Stimulated activated CD8-positive, alpha-beta memory T cell treated with anti-CD3 and anti-CD28 coated beads, Interleukin-15, amount 100 ng/mL, for 24 hours (primary cell): ENCODE measurements around the gene LDHB.
"Not testable (repeated sequence)": the region's sequence is repeated elsewhere in the genome, so short reads cannot be mapped to it uniquely, and the experiment has no call there.

ENCODE experiments used
- DNase-seq: peaks from one replicate; pipeline ENCODE4 v3.0.0-alpha.2; 2020; ENCODE audit warnings: low read depth

The LDHB gene

DNA sequence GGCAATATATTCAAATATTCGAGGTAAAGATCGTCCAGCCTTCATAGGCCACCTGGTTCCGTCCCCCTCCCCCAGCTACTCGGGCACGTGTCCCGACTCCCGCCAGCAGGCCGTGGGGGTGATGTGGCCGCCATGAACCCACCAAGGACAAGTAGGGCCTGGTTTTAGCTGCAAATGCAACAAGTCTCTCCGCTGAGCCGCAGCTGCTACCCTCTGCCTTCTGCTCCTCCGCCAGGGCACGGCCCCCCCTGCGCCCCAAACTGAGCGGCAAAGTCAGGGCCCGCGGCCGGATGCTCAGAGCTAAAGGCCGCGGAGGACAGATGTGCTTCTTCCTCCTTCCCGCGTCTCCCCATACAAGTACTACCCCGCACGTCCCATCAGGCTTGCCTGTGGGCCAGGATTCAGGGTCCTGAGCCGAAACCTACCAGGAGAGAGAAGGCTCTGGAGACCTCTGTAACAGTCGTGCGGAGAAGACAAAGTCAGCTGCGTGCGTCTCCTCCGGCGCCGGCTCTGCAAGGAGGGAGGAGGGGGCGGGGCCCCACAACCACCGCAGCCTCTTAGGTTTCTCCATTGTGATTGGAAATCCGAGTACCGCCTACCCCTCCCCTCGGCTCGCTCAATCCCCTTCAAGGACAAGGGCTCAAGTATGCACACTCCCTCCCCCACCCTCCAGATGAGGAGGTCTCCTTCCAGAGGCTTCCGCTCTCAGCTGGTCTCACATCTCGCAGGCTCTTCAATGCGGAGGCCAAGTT is at the start of gene LDHB:
Gene LDHB, minus strand, starts transcription at position 517 of the 752 bp plus-strand sequence. CDS start 3,171 bp downstream, outside the sequence.
- peak; percentile 79 for DNase-seq

DNA sequence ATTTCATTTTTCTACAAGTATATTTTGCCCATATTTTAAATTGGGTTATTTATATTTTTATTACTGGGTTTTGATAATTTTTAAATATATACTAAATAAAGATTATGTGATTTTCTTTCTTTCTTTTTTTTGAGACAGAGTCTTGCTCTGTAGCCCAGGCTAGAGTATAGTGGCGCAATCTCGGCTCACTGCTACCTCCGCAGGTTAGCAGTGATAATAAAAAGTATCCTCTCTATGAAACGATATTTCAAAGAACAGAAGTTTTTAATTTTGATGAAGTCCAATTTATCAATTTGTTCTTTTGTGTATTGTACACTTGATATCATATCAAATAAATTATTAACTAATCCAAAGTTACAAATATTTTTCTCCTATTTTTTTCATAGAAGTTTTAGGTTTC is 47.2 kb upstream of the LDHB start:
- DNase-seq: no peak

DNA sequence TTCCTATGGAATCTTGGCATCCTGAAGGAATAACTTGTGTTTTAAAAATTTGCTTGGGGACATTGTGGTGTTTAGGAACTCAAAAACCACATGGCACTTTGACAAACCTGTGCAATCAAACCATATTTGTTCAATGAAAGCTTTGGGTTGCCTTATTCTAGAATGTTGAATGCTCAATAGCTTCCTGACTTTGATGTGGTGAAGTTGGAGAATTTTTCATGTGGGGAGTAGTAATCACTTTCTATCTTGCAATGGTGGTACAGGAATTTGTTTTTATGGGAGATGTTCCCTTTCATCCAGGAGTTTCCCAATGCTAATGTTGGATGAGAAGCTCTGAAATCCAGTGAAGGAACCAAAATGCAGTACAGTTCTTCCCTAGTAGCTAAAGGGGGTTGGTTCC is 42.2 kb upstream of the LDHB start:
- no peak for DNase-seq

DNA sequence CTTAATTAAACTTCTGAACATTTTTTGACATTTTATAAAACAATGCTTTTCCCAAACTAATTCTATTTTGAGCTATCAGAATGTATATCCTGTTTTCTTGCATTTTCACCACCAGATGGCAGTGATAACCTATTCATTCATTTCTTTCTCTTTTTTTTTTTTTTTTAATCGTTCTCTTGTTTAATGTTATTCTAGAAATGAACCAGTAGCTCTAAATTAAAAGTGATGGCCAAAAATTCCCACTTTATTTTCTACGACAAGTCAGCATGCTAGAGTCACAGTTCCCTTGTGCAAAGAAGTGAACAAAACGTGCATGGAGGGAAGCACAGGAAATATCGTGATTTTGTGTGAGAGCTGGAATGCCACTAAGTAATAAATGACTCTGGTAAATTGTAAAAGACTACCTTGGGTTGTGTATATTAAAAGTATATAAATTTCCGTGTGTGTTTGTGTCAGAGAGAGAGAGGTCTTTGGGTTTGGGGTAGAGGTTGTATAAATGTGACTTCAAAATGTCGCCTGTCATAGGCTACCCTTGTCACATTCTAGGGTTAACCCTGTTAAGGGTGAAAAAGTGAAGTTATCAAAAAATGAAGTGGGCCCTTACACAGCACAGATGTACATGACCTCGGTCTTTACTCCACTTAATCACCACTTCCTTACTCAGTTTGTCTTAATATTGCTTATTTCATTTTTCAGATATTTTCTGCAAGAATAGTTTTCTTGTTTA is 40.4 kb upstream of the LDHB start:
- no peak for DNase-seq

DNA sequence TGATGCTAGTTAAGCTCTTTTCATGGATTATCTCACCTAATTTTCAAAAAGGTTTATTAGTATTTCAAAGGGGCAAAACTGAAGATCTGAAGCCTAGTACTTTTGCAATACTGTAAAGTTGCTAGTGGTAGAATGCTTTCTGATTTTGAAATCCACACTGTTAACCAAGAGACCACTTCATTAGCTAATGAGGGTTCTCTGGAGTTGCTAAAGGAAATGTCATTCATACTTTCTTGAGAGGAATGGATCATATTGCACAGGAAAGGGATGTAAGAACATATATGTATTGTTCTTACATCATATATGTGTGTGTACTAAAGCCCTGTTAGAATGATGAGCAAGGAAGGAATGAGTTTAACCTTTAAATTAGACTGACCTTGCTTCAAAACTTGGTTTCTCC is 39.0 kb upstream of the LDHB start:
- no peak for DNase-seq

DNA sequence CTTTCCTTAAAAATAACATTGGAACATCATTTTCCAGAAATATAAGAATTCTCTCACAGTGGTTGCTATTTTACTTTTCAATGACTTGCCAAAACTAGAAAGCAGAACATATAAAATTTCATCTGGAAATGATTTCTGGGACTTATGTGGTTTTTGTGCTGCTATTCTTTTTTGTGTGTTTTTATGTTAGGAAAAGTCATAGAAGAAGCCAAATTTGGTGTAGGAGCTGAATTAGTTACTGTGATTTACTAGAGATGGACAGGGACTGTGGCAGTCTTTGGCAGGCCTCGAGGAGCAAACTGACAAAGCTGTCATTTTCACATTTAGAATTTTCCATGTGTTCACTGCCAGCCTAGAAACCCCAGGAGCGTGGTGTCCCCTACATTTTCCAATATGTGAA is 38.3 kb upstream of the LDHB start:
- DNase-seq: no peak

DNA sequence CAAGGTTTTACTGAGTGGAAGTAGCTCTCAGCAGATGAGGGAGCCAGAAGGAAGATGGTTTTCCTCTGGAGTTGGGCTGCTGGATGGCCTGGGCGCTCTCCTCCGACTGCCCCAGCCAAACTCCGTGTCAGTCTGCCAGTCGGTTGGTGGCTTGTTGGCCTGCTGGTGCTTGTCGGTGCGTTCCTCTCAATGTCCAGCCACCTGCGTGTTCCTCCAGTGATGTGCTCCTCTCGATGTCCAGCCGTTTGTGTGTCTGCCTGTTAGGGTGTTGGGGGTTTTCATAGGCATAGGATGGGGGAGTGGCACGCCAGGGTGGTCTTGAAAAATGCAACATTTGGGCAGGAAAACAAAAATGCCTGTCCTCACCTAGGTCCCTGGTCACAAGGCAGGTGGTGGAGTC is 37.0 kb upstream of the LDHB start:
- DNase-seq: no peak

DNA sequence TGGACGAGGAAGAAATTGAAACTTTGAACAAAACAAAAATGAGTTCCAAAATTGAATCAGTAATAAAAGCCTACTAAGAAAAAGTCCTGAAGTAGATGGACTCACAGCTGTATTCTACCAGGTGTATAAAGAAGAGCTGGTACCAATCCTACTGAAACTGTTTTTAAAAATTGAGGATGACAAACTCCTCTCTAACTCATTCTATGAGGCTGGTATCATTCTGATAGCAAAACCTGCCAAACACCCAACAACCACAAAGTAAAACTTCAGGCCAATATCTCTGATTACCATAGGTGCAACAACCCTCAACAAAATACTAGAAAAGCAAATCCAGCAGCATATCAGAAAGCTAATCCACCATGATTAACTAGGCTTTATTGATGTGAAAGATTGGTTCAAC is 33.9 kb upstream of the LDHB start:
- no peak for DNase-seq

DNA sequence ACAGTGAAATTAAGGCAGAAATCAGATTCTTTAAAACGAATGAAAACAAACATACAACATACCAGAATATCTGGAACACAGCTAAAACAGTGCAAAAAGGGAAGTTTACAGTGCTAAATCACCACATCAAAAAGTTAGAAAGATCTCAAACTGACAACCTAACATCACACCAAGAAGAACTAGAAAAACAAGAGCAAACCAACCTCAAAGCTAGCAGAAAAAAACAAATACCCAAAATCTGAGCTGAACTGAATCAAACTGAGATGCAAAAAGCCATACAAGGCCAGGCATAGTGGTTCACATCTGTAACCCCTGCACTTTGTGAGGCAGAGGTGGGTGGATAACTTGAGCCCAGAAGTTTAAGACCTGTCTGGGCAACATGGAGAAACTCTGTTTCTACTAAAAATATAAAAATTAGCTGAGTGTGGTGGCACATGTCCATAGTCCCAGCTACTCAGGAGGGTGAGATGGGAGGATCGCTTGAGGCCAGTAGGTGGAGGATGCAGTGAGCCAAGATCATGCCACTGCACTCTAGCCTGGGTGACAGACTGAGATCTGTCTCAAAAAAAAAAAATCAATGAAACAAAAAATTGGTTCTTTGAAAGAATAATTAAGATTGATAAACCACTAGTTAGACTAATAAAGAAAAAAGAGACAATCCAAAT is 33.2 kb upstream of the LDHB start:
- no peak for DNase-seq

DNA sequence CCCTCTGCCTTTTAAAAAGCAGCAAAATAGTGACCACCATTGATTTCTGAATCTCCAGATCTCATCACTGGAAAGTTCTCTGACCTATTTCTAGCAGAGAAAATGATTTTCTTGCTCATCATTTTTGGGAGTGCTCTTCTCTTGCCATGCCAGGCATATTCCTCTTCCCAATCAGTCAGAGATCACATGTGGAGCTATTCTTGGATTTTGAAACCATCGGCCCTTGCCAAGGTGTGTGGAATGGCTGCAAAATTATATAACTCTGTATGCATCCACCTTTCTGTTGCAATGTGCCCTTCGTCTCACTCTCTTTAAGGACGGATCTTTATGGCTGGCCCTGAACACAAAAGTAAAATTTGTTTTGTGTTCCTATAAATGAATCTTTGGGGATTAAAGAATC is 25.5 kb upstream of the LDHB start:
- DNase-seq: no peak

DNA sequence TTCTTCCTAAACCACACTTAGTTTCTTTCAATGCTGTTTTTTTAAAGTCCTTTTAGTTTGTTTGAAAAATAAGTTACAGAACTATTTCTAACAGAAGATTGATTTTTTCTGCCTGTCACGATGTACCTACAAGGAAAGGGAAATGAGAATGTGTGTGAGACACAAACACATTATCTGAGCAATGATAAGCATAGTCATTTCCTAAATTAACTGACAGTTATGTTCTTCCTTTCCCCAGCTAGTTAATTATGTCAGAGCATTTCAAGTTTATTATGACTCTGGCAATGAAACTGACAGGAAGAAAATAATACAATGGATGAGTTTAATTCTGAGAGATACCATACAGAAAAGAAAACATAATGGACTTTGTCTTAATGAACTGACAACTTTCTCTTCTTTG is 21.3 kb upstream of the LDHB start:
- DNase-seq: no peak

DNA sequence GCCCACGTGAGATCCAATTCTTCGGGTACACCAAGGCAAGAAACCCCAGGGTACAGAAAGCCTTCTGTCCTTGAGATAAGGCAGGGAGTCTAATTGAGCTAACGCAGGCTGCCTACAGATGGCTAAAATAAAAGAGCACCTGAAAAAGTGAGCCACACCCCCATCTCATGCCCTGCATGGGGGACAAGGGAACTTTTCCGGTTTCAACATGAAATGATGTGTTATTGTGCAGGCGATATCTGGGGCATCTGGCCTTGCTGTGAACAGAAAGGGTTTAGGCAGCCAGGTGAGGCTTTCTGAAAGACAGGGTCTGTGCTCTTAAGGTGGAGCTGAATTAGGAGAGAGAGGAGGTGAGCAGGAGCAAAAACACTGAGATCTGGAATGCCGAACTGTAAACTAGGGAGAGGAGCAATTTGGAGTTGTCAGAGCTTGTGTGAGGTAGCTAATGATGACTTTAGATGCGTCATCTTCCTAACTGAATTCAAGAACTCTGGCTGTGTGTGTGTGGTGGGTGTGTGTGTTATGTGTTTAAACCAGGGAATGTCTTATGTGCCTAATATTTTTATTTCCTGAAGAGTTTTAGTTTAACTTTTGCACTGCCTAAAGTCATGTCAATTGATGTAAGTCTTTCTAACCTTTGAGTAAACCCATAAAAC is 20.1 kb upstream of the LDHB start:
- DNase-seq: no peak

DNA sequence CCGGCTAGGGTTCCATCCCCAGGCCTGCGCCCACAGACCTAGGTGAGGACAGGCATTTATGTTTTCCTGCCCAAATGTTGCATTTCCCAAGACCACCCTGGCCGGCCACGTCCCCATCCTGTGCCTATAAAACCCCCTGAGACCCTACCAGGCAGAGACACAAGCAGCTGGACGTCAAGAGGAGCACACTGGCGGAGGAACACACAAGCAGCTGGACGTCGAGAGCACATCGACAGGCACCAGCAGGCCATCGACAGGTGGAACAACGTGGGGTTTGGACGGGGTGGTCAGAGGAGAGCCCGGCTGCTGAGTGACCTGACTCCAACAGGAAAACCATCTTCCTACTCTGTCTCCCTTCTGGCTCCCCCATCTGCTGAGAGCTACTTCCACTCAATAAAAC is 19.6 kb upstream of the LDHB start:
- DNase-seq: no peak

DNA sequence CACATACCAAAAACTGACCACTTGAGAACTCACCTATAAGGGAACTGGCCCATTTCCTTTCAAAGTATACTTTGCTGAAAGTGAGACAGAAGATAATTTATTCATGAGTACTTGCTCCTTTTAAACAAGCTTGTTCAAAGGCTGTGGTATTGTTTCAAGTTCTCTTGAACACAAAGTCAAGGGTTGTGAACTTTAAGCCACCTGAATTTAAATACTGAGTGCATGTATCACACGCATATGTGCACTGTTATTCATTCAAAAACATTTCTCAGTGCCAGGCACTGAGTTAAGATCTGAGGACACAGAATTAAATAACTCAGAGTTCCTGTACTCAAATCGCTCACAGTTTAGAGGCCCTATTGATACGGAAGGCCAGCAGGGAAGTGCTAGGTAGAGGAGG is 19.1 kb upstream of the LDHB start:
- no peak for DNase-seq

DNA sequence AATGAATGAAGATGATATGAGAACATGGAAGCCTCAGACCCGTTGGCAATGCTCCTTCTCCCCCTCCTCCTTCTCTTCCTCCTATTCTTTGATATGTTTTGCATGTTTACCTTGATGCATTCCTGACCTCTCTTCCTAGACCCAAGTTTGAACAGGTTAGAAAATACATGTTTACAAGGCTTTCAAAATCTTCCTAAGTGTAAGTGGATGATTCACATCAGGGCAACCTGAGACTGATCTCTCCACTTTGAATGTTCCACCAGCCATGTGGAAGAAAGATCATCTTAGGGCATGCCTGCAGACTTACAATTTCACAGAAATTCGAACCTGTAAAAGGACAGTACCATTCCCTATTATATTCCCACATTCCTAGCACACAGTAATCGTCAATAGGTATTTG is 18.0 kb upstream of the LDHB start:
- no peak for DNase-seq

DNA sequence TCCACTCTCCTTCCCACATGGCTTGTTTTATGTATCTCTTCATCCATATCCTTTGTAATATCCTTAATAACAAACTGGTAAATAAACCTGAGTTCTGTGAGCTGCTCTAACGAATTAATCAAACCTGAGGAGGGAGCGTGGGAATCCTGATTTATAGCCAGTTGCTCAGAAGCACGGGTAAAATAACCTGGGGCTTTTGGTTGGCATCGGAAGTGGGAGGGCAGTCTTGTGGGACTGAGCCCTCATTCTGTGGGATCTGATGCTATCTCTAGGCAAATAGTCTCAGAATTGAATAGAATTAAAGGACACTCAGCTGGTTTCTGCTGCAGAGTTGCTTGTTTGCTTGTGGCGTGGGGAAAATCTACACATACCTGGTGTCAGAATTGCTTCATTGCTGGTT is 17.5 kb upstream of the LDHB start:
- no peak for DNase-seq

DNA sequence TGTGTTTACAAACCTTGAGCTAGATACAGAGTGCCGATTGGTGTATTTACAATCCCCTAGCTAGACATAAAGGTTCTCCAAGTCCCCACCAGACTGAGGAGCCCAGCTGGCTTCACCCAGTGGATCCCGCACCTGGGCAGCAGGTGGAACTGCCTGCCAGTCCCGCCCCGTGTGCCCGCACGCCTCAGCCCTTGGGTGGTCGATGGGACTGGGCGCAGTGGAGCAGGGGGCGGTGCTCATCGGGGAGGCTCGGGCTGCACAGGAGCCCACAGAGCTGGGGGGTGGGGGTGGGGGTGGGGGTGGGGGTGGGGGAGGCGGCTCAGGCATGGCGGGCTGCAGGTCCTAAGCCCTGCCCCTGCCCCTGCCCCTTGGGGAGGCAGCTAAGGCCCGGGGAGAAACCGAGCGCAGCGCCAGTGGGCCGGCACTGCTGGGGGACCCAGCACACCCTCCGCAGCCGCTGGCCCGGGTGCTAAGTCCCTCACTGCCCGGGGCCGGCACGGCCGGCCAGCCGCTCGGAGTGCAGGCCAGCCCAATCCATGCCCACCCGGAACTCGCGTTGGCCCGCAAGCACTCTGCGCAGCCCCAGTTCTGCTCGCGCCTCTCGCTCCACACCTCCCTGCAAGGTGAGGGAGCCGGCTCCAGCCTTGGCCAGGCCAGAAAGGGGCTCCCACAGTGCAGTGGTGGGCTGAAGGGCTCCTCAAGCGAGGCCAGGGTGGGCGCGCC is 16.3 kb upstream of the LDHB start:
- not testable (repeated sequence) for DNase-seq

DNA sequence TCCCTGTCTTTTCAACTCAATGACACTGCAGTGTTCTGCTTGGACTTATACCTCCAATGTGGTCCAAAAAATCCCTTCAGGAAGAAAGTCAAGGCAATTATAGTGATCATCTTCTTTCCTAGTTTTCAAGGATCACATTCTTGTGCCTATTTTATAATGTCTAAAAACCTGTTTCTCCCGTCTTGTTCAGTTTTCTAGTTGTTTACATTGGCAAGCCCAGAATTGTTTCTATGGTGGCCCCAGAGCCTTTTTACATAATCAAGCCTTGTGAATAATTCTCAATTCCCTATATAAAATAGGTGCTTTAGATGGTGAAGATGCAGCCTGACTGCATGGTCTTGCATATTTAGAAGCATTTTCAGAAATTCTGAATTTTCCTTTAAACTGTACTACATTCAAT is 14.5 kb upstream of the LDHB start:
- no peak for DNase-seq

DNA sequence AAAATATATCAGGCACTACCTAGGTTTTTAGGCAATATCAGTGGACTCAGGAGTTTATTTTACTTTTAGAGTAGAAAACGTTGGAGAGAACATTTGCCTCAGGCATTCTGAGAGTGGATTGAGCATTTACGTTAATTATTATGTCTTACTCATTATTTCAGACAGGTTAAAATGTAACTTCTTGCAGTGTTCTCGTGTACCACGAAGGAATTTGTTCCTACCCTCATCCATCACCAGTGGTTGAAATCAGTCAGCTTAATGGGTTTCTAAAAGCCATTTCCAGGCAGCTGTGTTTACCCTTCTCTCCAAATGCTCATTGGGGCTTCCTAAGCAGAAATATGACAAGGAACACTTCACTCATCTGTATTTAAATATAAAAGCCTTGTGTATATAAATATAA is 9.1 kb upstream of the LDHB start:
- DNase-seq: no peak

DNA sequence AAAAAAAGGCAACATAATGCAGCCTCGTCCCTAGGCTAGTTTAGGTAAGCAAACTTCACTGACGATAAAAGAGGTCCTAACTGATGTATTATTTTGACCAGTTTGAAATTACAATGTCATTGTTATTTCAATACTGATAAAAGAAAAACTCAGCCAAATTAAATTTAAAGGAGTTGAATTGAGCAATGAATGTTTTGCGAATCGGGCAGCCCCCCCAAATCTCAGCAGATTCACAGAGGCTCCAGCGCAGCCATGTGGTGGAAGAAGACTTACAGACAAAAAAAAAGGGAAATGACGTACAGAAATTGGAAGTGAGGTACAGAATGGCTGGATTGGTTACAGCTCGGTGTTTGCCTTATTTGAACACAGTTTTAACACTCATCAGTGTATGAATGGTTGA is 8.2 kb upstream of the LDHB start:
- DNase-seq: no peak

DNA sequence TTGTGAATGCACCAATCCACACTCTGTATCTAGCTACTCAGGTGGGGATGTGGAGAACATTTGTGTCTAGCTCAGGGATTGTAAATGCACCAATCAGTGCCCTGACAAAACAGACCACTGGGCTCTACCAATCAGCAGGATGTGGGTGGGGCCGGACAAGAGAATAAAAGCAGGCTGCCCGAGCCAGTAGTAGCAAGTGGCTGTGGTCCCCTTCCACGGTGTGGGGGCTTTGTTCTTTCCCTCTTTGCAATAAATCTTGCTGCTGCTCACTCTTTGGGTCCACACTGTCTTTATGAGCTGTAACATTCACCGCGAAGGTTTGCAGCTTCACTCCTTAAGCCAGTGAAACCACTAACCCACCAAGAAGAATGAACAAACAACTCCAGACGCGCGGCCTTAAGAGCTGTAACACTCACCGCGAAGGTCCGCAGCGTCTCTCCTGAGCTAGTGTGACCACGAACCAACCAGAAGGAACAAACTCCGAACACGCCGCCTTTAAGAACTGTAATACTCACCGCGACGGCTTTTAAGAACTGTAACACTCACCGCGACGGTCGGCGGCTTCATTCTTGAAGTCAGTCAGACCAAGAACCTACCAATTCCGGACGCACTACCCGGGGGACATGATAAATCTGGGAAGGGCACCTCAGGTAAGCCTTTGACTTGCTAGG is 4.6 kb upstream of the LDHB start:
- no peak for DNase-seq
